ENCODE data around the gene MCTP2. TPM values are rescaled to one million over a fixed set of nuclear protein-coding genes. Genes with fewer than 3 reads are reported as not detected.

MCTP2 gene
- total RNA-seq, 1 donor from 2014 or later, result 35.3 TPM

DNA sequence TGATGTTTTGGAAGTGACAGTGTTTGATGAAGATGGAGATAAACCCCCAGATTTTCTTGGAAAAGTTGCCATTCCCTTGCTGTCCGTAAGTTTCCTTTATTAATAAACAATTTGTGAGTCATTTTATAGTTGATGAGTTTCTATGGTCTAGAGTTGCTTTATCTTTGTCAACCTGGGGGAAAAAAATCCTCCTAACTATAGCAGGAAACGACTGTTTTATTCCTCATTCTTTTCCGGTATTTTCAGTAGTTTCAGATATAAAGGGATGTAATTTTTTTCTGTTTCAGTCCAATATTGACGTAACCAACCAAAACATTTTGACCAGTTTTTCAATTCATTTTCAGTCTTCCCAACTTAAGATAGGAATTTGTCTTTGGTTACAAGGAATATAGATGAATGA is 154.1 kb downstream of the MCTP2 start:
- no peaks in the 10 kb centered on the region for H3K9me3 ChIP-seq
- TF ChIP-seq, protein P1, sequence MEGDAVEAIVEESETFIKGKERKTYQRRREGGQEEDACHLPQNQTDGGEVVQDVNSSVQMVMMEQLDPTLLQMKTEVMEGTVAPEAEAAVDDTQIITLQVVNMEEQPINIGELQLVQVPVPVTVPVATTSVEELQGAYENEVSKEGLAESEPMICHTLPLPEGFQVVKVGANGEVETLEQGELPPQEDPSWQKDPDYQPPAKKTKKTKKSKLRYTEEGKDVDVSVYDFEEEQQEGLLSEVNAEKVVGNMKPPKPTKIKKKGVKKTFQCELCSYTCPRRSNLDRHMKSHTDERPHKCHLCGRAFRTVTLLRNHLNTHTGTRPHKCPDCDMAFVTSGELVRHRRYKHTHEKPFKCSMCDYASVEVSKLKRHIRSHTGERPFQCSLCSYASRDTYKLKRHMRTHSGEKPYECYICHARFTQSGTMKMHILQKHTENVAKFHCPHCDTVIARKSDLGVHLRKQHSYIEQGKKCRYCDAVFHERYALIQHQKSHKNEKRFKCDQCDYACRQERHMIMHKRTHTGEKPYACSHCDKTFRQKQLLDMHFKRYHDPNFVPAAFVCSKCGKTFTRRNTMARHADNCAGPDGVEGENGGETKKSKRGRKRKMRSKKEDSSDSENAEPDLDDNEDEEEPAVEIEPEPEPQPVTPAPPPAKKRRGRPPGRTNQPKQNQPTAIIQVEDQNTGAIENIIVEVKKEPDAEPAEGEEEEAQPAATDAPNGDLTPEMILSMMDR (IDR thresholded peaks at IDR 0.05), result no peak
- ATAC-seq (no peak), DNase-seq (no peak)
- peaks cover 9% of the 10 kb centered on the region for H3K4me1 ChIP-seq
- H3K27ac ChIP-seq, result no peak overlapping the region
- no peak overlapping the region for H3K4me3 ChIP-seq
- H3K27me3 ChIP-seq, result no peaks in the 10 kb centered on the region
- intact Hi-C loops (cut with DNase I), result no loop called here
- peaks cover 4% of the 10 kb centered on the region for H3K36me3 ChIP-seq

DNA sequence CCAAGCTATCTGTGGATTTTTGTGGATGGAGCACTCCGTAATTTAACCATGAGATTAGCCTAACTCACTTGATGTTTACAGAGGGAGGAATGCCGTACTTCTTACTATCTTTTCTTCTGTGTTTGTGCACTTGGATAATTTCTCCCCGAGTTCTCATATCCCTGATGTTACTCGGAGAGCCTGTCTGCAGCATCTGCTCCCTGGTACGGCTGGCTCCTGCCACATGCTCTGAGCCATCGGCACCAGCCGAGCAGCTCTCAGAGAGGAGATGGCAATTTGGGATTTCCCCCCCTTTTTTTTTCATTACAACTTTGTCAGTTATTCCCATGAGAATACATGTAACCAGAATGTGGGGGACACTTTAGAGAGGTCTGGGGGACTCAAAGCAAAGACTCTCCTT is 155.0 kb downstream of the MCTP2 start:
- H3K27me3 ChIP-seq, result no peaks in the 10 kb centered on the region
- ATAC-seq (no peak), DNase-seq (no peak)
- H3K4me1 ChIP-seq, result peaks cover 9% of the 10 kb centered on the region
- no peak overlapping the region for H3K4me3 ChIP-seq
- no peak overlapping the region for H3K27ac ChIP-seq
- TF ChIP-seq, protein P1 (IDR thresholded peaks at IDR 0.05), result no peak
- no peaks in the 10 kb centered on the region for H3K9me3 ChIP-seq
- intact Hi-C loops (cut with DNase I), result no loop called here
- peaks cover 4% of the 10 kb centered on the region for H3K36me3 ChIP-seq

DNA sequence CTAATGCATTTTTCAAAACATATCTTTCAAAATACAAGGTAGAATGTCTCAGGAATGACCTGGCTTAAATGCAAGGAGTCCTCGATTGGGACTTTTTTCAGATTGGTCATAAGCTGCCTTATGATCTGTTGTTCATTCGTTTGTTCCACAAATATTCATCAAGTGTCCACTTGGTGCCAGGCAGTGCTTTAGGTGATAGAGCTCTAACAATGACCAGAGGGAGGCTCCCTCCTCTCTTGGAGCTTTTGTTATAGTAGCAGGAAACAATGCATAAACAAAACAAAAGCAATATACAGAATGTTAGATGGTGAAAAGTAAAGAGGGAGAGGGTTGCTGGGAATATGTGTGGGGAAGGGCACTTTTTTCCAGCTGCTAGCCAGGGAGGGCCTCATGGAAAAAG is 156.1 kb downstream of the MCTP2 start:
- Histone ChIP-seq H3K36me3 (peaks cover 4% of the 10 kb centered on the region), H3K4me1 (peaks cover 9% of the 10 kb centered on the region), H3K27me3 (no peaks in the 10 kb centered on the region), H3K4me3 (no peak overlapping the region), H3K27ac (peak overlapping the region; percentile 33), H3K9me3 (no peaks in the 10 kb centered on the region)
- DNase-seq (no peak), ATAC-seq (no peak)
- intact Hi-C loops (cut with DNase I), result no loop called here
- TF ChIP-seq, protein P1 (IDR thresholded peaks at IDR 0.05), result peak; percentile 8

DNA sequence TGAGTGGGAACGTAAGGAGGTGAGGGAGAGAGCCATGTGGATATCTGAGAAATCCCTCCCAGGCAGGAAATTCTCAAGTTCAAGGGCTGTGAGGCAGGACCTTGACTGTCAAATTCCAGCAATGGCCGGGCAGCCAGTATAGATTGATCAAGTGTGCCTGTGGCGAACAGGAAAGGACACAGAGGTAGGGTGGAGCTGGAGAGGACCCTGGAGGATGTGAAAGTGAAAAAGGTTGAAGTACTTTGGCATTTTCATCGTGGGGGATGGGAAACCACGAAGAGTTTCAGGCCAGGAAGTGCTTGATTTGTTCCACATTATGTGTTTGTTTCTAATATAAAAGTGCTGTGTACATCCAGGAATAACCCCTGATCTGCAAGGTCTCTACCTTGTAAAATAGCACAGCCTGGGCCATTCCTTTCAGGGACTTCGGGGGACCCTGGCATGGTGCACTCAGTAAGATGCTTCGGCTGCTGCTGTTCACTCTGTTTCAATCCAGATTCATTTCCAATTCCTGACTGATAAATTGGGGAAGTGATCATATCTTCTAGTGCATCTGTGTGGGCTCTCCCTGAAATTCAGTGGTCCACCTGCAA is 156.6 kb downstream of the MCTP2 start:
- Histone ChIP-seq H3K4me1 (peaks cover 9% of the 10 kb centered on the region), H3K36me3 (peaks cover 4% of the 10 kb centered on the region), H3K27me3 (no peaks in the 10 kb centered on the region), H3K9me3 (no peaks in the 10 kb centered on the region), H3K4me3 (no peak overlapping the region), H3K27ac (peak overlapping the region; percentile 33)
- ATAC-seq, result peak; percentile 51
- TF ChIP-seq, protein P1 (IDR thresholded peaks at IDR 0.05), result no peak
- DNase-seq, result no peak
- intact Hi-C loops (cut with DNase I), result no loop called here

DNA sequence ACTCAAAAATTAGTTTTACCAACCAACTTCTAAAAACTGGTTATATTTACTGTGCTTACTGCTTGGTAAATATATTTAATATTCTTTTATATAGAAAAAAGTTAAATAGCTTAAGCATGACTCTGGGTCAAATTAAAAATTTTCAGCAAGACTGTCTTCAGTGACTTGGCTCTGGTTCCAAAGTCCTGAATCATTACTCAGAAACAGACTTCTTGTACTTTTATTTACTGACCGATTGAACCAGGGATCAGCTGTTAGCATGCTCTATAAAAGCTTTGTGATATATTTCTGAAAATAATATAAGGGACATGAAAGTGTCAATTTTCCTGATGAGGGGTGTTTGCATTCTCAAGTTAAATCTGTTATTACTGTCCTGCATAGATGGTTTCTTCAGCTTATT is 164.3 kb downstream of the MCTP2 start:
- no peaks in the 10 kb centered on the region for H3K9me3 ChIP-seq
- no peak overlapping the region for H3K27ac ChIP-seq
- H3K27me3 ChIP-seq, result no peaks in the 10 kb centered on the region
- ATAC-seq (no peak), DNase-seq (no peak)
- H3K4me1 ChIP-seq, result peaks cover 14% of the 10 kb centered on the region
- H3K4me3 ChIP-seq, result no peak overlapping the region
- TF ChIP-seq, protein P1 (IDR thresholded peaks at IDR 0.05), result no peak
- no peaks in the 10 kb centered on the region for H3K36me3 ChIP-seq
- intact Hi-C loops (cut with DNase I), result no loop called here

DNA sequence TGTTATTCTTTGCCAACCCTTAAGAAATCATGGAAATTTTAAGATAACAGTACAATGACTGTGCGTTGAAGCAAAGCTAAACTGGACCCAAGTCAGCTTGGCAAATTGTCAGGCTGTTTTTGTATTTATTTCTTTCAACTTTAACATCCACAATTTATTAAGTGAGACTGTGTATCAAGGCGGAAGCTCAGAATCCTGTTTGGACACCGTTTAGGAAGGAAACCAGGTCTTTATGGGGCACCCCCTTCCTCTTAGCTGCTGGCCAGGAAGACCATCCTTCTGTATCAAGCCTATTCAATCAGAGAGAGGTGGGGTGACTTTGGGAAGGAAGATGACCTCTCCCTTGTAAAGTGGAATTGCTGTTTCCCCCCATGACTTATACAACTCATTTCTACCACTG is 166.0 kb downstream of the MCTP2 start:
- H3K27ac ChIP-seq, result no peak overlapping the region
- ATAC-seq, result peak; percentile 58
- DNase-seq, result no peak

More for the DNA sequence above, 166.0 kb downstream of the MCTP2 start:
- TF ChIP-seq, protein P1 (IDR thresholded peaks at IDR 0.05), result no peak
- H3K27me3 ChIP-seq, result no peaks in the 10 kb centered on the region
- intact Hi-C loops (cut with DNase I), result no loop called here
- H3K9me3 ChIP-seq, result no peaks in the 10 kb centered on the region
- no peak overlapping the region for H3K4me3 ChIP-seq
- no peaks in the 10 kb centered on the region for H3K36me3 ChIP-seq
- peaks cover 14% of the 10 kb centered on the region for H3K4me1 ChIP-seq
